ENCODE results near the gene MINDY3.

The MINDY3 gene

DNA sequence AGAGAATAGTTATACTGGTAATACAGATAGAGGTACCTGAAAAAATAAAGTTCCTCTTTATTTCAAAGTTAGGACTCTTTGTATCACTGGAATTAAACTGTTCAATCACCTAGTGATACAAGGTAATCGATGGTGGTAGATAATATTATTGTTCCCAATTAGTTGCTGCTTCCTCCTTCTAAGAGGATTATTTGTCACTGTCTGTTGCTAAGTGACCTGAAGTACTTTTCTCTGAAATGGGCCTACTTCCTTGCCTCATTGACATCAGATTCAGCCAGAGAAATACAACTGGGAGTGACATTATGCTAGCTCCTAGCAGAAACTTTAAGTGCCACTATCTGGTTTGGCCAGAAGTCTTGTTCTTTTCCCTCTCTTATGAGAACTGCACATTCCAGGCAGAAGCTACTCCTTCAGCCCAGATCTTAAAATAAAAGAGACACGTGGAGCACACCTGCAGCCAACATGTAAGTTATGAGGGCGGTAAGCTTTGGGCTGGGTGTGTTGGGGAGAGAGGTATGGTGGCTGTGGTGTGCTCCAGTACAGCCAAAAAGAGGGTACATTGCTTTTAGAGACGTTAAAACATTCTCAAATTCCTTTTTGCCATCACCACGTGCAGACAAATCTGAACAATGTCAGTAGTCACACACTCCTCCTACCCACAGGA lies 54.8 kb downstream of the MINDY3 start:
- Mint-ChIP-seq H3K4me3 (no peak overlapping the region), H3K9me3 (peaks cover 5% of the 10 kb centered on the region), H3K27ac (no peak overlapping the region), H3K27me3 (no peaks in the 10 kb centered on the region), H3K4me1 (ENCODE audit: low read depth) (peaks cover 15% of the 10 kb centered on the region), H3K36me3 (ENCODE audit: low read depth) (peaks cover 72% of the 10 kb centered on the region)

DNA sequence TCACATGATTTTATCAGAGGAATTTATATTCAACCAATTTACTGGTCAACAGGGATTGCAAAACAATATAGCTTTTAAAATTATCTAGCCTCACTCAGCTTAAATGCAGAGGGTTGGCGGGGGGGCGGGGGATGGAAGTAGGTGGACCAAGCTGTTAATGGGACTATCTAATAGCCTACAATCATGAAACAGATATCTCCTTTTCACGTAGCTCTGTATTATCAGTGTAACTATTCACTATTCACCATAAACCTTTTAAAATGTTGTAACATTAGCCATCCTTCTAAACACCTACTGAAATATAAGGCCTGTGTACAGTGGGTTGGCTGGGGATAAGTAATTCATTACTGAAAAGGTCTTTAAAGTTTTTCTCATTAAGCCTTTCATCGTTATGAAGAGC lies 56.2 kb downstream of the MINDY3 start:
- no peak overlapping the region for H3K4me3 Mint-ChIP-seq
- H3K4me1 Mint-ChIP-seq (ENCODE audit: low read depth), result peaks cover 15% of the 10 kb centered on the region
- H3K9me3 Mint-ChIP-seq, result peaks cover 5% of the 10 kb centered on the region
- peaks cover 73% of the 10 kb centered on the region for H3K36me3 Mint-ChIP-seq (ENCODE audit: low read depth)
- no peak overlapping the region for H3K27ac Mint-ChIP-seq
- no peaks in the 10 kb centered on the region for H3K27me3 Mint-ChIP-seq

DNA sequence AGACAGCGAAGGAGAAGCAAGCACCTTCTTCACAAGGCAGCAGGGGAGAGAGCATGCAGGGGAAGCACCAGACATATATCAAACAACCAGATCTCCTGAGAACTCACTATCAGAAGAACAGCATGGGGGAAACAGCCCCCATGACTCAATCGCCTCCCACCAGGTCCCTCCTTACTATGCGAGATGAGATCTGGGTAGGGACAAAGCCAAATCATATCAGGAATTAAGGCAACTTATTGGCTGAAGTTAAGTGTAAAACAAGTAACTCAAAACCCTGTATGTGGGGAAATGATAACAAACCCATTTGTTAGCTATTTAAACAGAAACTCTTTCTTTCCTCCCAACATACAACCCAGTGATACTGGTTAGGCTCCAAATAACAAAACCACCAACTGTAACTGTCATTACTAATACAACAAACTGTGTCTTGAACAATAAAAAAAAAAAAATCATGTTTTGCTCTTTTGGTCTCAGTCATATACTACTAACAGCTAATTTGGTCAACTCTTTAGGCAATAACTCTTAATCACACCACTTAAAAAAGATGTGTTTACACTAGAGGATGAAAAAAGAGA lies 57.8 kb downstream of the MINDY3 start:
- H3K36me3 Mint-ChIP-seq (ENCODE audit: low read depth), result peaks cover 70% of the 10 kb centered on the region
- H3K27me3 Mint-ChIP-seq, result no peaks in the 10 kb centered on the region
- H3K27ac Mint-ChIP-seq, result peak overlapping the region; percentile 45

DNA sequence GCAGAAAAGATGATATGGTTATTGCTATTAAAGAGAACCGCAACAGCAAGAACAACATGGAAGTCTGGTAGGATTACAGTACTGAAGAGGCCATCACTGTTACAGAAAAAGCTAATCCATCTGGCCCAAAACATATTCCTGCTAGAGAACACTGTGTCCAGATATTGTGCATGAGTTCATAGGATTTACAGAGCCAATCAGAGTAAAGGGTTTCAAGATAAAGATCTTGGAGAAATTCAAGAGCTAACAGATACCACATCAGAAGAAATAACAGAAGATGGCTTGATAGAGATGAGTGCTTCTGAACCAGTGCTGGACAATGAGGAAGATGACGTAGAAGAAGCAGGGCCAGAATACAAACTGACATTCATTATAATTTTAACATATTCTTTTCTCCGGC lies 58.7 kb downstream of the MINDY3 start:
- Mint-ChIP-seq H3K9me3 (peaks cover 5% of the 10 kb centered on the region), H3K4me3 (no peak overlapping the region), H3K27me3 (no peaks in the 10 kb centered on the region), H3K27ac (no peak overlapping the region), H3K36me3 (ENCODE audit: low read depth) (peaks cover 69% of the 10 kb centered on the region), H3K4me1 (ENCODE audit: low read depth) (peaks cover 15% of the 10 kb centered on the region)

More for the DNA sequence above, 57.8 kb downstream of the MINDY3 start:
- H3K4me1 Mint-ChIP-seq (ENCODE audit: low read depth), result peaks cover 15% of the 10 kb centered on the region
- no peak overlapping the region for H3K4me3 Mint-ChIP-seq
- peaks cover 5% of the 10 kb centered on the region for H3K9me3 Mint-ChIP-seq

DNA sequence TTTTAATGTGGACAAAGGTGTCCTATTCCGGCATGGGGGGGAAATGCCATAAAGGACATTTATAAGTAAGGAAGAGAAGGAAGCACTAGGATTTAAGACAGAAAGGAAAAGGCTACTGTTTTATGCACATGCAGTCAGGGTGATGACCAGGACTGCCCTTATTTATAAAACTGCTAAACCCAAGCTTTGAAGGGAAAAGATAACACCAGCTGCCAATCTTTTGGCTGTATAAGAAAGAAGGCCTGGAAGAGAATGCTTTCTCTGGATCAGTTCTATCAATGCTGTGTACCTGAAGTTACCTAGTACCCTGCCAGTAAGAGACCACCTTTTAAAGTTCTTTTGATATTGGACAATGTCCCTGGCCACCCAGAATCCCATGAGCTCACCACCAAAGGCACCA lies 59.2 kb downstream of the MINDY3 start:
- peaks cover 5% of the 10 kb centered on the region for H3K9me3 Mint-ChIP-seq
- peaks cover 67% of the 10 kb centered on the region for H3K36me3 Mint-ChIP-seq (ENCODE audit: low read depth)
- no peak overlapping the region for H3K27ac Mint-ChIP-seq
- H3K27me3 Mint-ChIP-seq, result no peaks in the 10 kb centered on the region
- peaks cover 15% of the 10 kb centered on the region for H3K4me1 Mint-ChIP-seq (ENCODE audit: low read depth)
- no peak overlapping the region for H3K4me3 Mint-ChIP-seq

DNA sequence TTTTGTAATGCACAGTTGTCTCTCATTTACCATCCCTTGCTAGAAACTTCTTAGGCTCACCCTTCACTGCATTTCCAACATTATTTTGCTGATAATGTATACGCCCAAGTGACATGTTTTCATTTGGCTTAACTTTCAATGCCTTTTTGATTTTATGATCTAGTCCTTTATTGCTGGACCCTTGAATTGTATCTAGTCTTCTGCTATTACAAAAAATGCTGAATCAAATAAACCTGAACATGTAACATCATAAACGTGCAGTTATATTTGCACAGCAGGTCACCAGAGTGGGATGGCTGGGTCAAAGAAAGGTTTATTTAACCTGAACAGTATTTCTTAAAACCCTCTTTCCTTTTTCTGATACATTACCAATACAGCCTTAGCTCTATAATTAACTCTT lies 63.0 kb downstream of the MINDY3 start:
- peaks cover 10% of the 10 kb centered on the region for H3K4me1 Mint-ChIP-seq (ENCODE audit: low read depth)
- H3K36me3 Mint-ChIP-seq (ENCODE audit: low read depth), result peaks cover 67% of the 10 kb centered on the region
- peaks cover 5% of the 10 kb centered on the region for H3K9me3 Mint-ChIP-seq

DNA sequence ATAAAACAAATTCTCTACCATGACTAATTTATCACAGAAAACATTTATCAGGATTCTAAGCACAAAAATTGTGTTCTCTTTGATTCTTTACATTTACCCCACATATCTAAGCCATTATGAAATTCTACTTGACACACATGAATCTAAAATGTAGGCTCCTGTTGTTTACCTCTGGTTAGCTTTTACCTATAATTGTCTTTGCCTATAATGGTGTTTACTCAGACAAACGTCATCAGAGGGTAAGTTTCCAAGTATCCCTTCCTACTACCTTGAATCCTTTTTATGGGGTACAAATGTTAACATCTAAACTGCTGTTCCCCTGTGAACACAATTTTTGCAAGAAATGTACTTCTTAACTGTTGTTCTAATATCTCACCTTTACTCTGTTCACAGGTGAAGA lies 63.5 kb downstream of the MINDY3 start:
- peaks cover 7% of the 10 kb centered on the region for H3K4me1 Mint-ChIP-seq (ENCODE audit: low read depth)
- H3K27me3 Mint-ChIP-seq, result no peaks in the 10 kb centered on the region
- H3K4me3 Mint-ChIP-seq, result no peak overlapping the region
- peaks cover 4% of the 10 kb centered on the region for H3K9me3 Mint-ChIP-seq
- no peak overlapping the region for H3K27ac Mint-ChIP-seq
- H3K36me3 Mint-ChIP-seq (ENCODE audit: low read depth), result peaks cover 64% of the 10 kb centered on the region

More for the DNA sequence above, 63.0 kb downstream of the MINDY3 start:
- Mint-ChIP-seq H3K4me3 (no peak overlapping the region), H3K27ac (no peak overlapping the region), H3K27me3 (no peaks in the 10 kb centered on the region)

DNA sequence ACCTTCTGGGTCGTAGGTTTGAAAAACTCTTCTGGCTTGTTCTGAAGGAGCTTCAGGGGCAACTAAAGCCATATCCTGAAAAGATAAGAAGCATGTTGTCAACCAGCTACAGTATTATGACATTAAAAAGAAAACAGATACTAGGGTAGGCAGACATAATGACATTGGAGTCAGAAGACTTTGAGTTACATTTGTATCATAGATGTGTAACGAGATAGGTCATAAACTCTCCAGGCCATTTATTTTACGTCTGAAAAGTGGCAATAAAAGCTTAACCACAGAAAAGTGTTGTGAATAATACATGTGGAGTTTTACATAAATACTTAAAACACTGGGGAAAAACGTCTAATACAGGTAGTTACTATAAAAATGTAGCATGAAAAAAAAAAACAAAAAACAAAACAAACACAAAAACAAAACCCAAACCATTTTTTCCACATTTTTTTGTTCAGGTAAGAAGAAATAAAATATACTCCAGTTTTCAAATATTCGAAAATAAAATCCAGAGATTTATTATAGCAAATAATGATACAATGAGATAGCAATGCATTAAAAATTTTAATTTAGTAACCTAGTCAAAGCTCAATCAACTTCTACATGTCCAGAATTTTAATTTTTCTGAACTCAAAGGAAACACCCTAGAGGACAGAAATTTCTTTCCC lies 64.1 kb downstream of the MINDY3 start:
- H3K36me3 Mint-ChIP-seq (ENCODE audit: low read depth), result peaks cover 63% of the 10 kb centered on the region
- H3K4me3 Mint-ChIP-seq, result no peak overlapping the region
- no peaks in the 10 kb centered on the region for H3K9me3 Mint-ChIP-seq
- H3K27ac Mint-ChIP-seq, result no peak overlapping the region
- H3K4me1 Mint-ChIP-seq (ENCODE audit: low read depth), result peaks cover 4% of the 10 kb centered on the region
- no peaks in the 10 kb centered on the region for H3K27me3 Mint-ChIP-seq

DNA sequence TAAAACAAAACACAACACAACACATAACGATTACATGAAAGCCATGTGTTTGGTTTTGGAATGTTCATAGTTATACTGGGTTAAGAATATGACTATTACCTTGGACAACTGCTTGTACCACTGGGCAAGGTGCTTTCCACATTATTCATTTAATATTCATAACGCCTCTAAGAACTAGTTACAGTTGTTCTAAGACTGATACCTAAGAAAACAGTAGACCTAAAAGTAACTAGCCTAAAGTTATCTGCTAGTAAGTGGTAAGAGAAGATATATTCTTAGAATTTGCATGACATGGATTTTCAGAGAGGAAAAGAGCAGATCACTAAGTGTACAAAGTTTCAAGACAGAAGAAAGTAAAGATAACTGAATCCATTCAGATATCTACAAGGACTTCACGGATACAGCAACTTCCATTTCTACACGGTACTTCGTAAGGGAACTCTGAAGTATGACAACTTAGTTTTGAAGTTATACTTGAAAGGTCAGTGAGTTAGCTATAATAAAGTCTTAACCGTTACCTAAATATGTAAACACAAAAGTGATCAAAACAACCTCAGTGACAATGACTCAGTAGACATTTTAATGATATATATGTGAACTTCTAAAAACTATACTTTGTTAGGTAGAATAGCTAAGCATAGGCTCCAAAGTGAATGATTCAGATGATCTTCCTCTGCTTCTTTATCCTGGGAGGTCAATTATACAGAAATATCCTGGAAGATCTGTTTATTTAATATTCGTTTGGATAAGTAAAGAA lies 65.1 kb downstream of the MINDY3 start:
- H3K27me3 Mint-ChIP-seq, result no peaks in the 10 kb centered on the region
- H3K4me3 Mint-ChIP-seq, result no peak overlapping the region
- no peak overlapping the region for H3K27ac Mint-ChIP-seq
- H3K4me1 Mint-ChIP-seq (ENCODE audit: low read depth), result peaks cover 4% of the 10 kb centered on the region
- H3K36me3 Mint-ChIP-seq (ENCODE audit: low read depth), result peaks cover 56% of the 10 kb centered on the region
- no peaks in the 10 kb centered on the region for H3K9me3 Mint-ChIP-seq

DNA sequence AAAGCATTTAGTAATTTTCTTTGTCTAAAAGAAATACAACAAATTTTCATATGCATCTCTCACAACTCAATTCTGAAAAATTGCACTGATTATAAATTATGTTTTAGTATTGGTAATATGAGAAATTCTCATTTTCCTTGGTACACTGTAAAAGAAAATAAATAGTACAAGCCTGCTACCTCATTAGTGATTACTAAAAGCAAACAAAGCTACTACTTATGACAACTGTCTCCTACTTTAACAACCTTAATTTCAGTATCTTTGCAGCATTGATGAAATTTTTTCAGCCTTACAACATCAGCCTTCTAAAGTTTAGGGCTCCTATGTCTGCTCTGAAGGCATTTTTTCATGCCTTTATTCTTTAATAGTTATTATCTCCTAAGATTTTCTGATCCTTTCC lies 65.7 kb downstream of the MINDY3 start:
- Mint-ChIP-seq H3K36me3 (ENCODE audit: low read depth) (peaks cover 57% of the 10 kb centered on the region), H3K9me3 (no peaks in the 10 kb centered on the region), H3K27ac (no peak overlapping the region), H3K4me1 (ENCODE audit: low read depth) (peaks cover 9% of the 10 kb centered on the region), H3K27me3 (no peaks in the 10 kb centered on the region), H3K4me3 (no peak overlapping the region)

DNA sequence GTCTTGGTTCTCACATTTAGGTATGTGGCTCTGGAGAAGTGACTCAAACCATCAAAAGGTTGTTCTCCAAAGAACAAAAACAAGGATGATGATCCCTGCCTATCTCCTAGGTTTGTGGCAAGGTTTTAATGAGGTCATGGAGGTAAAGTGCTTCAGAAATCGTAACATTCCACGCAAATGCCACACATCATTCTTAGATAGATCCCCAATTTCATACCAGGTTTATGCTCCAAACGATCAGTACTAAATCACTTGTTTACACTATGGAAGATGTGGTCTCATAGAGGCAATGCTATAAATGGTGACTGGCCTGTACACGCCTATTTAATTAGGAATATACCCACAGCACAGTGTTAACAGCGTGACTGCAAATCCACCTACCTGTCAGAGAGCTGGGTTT lies 66.6 kb downstream of the MINDY3 start:
- Mint-ChIP-seq H3K4me1 (ENCODE audit: low read depth) (peaks cover 10% of the 10 kb centered on the region), H3K9me3 (no peaks in the 10 kb centered on the region), H3K36me3 (ENCODE audit: low read depth) (peaks cover 63% of the 10 kb centered on the region), H3K27ac (no peak overlapping the region), H3K27me3 (no peaks in the 10 kb centered on the region), H3K4me3 (no peak overlapping the region)

DNA sequence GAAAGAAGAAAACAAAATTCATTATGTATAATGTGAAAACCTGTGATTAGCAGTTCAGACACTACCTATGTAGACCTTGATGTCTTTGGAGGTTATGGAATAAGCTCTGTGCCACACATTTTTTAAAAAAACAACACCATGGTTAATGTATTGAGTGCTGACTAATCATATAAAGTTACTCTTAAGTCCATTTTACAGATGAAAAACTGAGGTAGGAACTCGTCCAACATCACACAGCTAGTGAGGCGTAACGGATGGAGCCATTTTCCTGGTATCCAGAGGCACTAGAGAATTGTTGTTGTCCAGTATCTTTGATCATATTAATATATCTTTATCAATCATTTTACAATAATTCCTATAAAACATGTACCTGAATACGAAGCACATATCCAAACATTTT lies 67.5 kb downstream of the MINDY3 start:
- H3K36me3 Mint-ChIP-seq (ENCODE audit: low read depth), result peaks cover 72% of the 10 kb centered on the region
- H3K27ac Mint-ChIP-seq, result no peak overlapping the region
- H3K4me3 Mint-ChIP-seq, result no peak overlapping the region
- H3K27me3 Mint-ChIP-seq, result no peaks in the 10 kb centered on the region
- peaks cover 10% of the 10 kb centered on the region for H3K4me1 Mint-ChIP-seq (ENCODE audit: low read depth)
- no peaks in the 10 kb centered on the region for H3K9me3 Mint-ChIP-seq

DNA sequence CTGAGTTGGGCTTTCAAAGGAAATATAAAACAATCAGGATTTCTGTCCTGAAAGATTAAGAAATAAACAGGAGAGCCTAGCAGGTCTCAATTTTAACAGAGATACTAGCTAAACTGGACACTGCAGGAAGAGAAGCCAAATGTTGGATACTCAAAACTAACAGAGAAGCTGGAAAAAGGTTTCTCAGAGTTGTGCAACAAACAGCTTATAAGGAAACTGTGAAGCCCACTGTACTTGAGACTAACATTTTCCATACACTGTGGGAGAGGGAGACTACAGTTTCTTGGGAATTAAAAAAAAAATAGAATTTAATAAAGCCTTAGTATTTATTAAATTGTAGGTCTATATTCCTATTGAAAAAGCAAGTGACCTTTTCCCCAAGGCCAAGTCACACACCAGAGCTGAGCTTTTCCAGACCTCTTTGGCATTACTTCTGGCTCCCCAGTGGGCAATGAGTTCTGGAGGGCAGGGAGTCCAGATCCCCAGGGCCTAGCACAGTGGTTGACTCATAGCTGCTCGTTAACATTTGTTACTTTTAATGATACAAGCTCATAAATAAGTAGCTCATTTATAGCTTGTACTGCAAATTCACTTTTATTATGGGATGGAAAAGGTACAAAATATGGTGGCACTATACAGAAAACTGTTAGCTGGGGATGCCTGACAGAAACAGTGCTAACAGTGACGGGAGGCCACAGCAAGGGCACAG lies 68.3 kb downstream of the MINDY3 start:
- Mint-ChIP-seq H3K36me3 (ENCODE audit: low read depth) (peaks cover 76% of the 10 kb centered on the region), H3K27me3 (no peaks in the 10 kb centered on the region), H3K27ac (no peak overlapping the region), H3K4me1 (ENCODE audit: low read depth) (peaks cover 10% of the 10 kb centered on the region), H3K4me3 (no peak overlapping the region), H3K9me3 (no peaks in the 10 kb centered on the region)

DNA sequence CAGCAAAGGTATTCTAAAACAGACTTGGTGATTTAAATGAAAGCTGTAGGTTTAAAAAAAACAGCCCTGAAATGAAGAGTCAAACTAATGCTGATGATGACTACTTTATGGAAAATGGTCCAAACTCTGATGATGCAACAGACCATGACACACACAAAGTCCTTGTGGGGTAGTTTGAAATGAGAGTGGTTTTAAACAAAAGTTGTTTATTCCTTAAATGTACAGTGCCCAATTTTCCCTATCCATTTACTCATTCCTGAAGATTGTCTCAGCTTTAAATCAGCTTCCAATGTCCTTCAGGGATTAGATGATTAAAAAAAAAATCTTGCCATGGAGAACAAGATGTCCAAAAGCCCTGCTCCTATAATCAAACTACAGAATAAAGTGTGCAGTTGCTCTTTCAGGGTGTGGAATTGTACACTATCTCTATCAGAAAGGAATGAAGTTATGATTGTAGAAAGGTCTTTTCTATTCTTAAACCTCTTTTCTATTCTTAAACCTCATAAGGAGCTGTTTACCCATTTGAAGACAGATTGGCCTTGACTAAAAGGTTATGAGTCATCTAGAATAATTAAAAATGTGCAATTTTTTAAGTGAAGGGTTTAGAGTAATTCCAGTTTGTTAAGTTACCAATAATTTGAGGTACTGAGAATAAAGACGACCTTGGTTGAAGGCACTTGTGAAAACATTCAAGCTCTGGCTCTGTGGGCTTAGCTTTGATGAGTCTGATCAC lies 70.3 kb downstream of the MINDY3 start:
- H3K27me3 Mint-ChIP-seq, result no peaks in the 10 kb centered on the region
- peaks cover 9% of the 10 kb centered on the region for H3K4me1 Mint-ChIP-seq (ENCODE audit: low read depth)
- H3K4me3 Mint-ChIP-seq, result no peak overlapping the region
- H3K36me3 Mint-ChIP-seq (ENCODE audit: low read depth), result peaks cover 72% of the 10 kb centered on the region
- H3K9me3 Mint-ChIP-seq, result no peaks in the 10 kb centered on the region
- H3K27ac Mint-ChIP-seq, result no peak overlapping the region

Data from stimulated activated naive CD8-positive, alpha-beta T cell treated with anti-CD3 and anti-CD28 coated beads, Interleukin-15, Interleukin-2, amounts not matched to agents 100 ng/mL and 50 ng/mL, for 24 hours (primary cell).